ENCODE measurements around the gene TMEM184A.

- no peak for TF ChIP-seq POLR2A (IDR thresholded peaks at IDR 0.05; ENCODE audit: low read depth, low read length)
- TF ChIP-seq POLR2AphosphoS5 (IDR thresholded peaks at IDR 0.05; ENCODE audit: insufficient read depth, low read depth, low read length) = no peak
- no peak for TF ChIP-seq CTCF (IDR thresholded peaks at IDR 0.05; ENCODE audit: extremely low read depth in 1 of 2, insufficient read depth in 1 of 2, low read depth in 1 of 2, low read length in 2 of 2)
- no peak for TF ChIP-seq EZH2 (IDR thresholded peaks at IDR 0.05; ENCODE audit: borderline replicate concordance, low read depth, low read length, severe bottlenecking)
Measured at GRCh38 chr7:1499367-1500029, 56.5 kb downstream of the TMEM184A start.

Measured in endothelial cell of umbilical vein (primary cell).